ENCODE results near the gene RPS16. TPM values are rescaled to one million over a fixed set of nuclear protein-coding genes. Genes with fewer than 3 reads are reported as not detected.

RPS16 gene
- polyA plus RNA-seq, 3 donors: 689 to 2,619 (median 1,038) TPM

DNA sequence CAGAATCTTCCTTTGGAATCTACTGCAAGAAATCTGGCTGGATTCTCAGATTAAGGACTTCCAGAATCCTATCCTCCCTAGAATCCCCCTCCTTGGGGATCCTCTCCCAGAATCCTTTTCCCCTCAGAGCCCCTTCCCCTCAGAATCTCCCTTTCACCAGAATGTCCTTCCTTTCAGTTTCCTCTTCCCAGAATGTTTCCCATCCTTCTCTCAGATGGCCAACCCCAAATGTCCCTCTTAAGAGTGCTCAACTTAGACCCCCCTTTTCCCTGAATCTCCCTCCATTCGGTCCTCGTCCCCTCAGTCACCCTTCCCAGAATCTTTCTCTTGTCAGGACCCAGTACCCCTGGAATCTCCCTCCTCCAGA is 584 bp upstream of the RPS16 start:
- TF ChIP-seq, protein P1, sequence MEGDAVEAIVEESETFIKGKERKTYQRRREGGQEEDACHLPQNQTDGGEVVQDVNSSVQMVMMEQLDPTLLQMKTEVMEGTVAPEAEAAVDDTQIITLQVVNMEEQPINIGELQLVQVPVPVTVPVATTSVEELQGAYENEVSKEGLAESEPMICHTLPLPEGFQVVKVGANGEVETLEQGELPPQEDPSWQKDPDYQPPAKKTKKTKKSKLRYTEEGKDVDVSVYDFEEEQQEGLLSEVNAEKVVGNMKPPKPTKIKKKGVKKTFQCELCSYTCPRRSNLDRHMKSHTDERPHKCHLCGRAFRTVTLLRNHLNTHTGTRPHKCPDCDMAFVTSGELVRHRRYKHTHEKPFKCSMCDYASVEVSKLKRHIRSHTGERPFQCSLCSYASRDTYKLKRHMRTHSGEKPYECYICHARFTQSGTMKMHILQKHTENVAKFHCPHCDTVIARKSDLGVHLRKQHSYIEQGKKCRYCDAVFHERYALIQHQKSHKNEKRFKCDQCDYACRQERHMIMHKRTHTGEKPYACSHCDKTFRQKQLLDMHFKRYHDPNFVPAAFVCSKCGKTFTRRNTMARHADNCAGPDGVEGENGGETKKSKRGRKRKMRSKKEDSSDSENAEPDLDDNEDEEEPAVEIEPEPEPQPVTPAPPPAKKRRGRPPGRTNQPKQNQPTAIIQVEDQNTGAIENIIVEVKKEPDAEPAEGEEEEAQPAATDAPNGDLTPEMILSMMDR (IDR thresholded peaks at IDR 0.05): no peak
- Mint-ChIP-seq H3K27me3 (ENCODE audit: low read depth in 3 of 3) (peaks cover 6 to 15% (median 9%) of the 10 kb centered on the region in 3 donors), H3K27ac (peak overlapping the region; percentile 93 to 98 (median 95)), H3K9me3 (peaks cover 0 to 2% (median 0%) of the 10 kb centered on the region in 7 donors), H3K4me1 (peaks cover 34% of the 10 kb centered on the region), H3K36me3 (peaks cover 28 to 30% of the 10 kb centered on the region in 2 donors), H3K4me3 (peak overlapping the region; percentile 99)
- intact Hi-C loops (cut with micrococcal nuclease): loop anchor here (1.0 to 5.0 kb wide), 3 partner anchors 45 to 96 kb away; partner anchors contain the start of genes EID2B (in 1 of the 2), MED29 (in 1 of the 2), PAF1 (in 1 of the 2) and SAMD4B (in 1 of the 2)
- Histone ChIP-seq H3K27me3 (ENCODE audit: control insufficient read depth in 2 of 2, insufficient read depth in 2 of 2, low read length in 2 of 2) (peaks cover 0 to 2% of the 10 kb centered on the region in 2 donors), H3K4me1 (ENCODE audit: control insufficient read depth in 1 of 2, insufficient read depth in 2 of 2, low read length in 2 of 2) (peaks cover 26 to 32% of the 10 kb centered on the region in 2 donors), H3K4me3 (replicated peaks in 1 of 3; ENCODE audit: low read depth in 2 of 3, low read length in 3 of 3) (peak overlapping the region; percentile 47 to 96 (median 95)), H4K20me1 (ENCODE audit: insufficient read depth, low read length) (peaks cover 19% of the 10 kb centered on the region), H3K27ac (ENCODE audit: low read depth in 1 of 2, low read length in 2 of 2) (peak overlapping the region; percentile 50 to 89), H3K9me3 (replicated peaks in 1 of 2; ENCODE audit: control insufficient read depth in 1 of 2, insufficient read depth in 1 of 2, low read length in 2 of 2) (no peaks in the 10 kb centered on the region), H2AFZ (ENCODE audit: insufficient read depth, low read depth, low read length, poor library complexity, severe bottlenecking) (peak overlapping the region; percentile 80), H3K9ac (ENCODE audit: insufficient read depth, low read length, poor library complexity, severe bottlenecking) (peak overlapping the region; percentile 89), H3K36me3 (replicated peaks in 1 of 2; ENCODE audit: control insufficient read depth in 1 of 2, insufficient read depth in 2 of 2, low read length in 2 of 2) (peaks cover 24 to 30% of the 10 kb centered on the region in 2 donors), H3K79me2 (ENCODE audit: insufficient read depth, low read length) (peaks cover 32% of the 10 kb centered on the region), H3K4me2 (replicated peaks; ENCODE audit: extremely low read depth, low read length, poor library complexity, severe bottlenecking) (peak overlapping the region; percentile 93)
- 15% methylated on average over 2 of the region's 2 CpGs for WGBS (ENCODE audit: insufficient coverage)
- no peak for DNase-seq

DNA sequence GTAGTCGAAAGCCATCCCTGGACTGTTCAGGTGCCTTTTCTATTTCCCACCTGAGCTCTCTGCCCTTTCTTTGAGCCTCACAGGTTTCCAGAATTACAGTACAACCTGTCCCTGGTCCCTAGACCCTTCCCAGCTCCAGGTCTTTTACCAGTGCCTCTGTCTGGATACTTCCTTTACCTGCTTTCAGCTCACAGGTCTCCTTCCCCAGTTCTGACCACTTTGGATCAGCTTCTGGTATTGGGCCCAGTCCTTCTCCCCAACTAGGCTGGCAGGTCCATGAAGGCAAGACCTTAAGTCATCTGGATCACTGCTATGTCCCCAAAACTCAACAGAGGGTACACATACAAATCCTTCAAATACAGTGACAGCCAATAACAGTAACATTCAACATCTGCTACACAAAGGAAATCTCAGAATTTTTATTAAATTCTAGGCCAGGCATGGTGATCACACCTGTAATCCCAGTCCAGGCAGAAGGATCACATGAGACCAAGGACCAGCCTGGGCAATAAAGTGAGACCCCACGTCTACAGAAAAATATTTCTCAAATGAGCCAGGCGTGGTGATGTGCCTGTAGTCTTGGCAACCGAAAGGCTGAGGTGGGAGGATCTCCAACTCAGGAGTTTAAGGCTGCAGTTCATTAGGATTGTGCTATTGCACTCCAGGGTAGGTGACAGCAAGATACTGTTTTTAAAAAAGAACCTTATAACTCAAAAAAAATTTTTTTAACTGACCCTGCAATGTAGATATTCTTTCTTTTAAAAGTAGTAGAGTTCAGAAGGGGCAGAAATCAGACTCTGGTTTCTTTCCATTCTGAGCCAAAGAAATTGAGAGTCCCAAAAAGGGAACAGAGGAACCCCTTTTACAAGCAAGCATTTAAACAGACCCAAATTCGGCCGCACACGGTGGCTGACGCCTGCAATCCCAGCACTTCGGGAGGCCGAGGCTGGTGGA is 1.3 kb downstream of the RPS16 start:
- Histone ChIP-seq H3K9ac (ENCODE audit: insufficient read depth, low read length, poor library complexity, severe bottlenecking) (peak overlapping the region; percentile 89), H3K9me3 (replicated peaks in 1 of 2; ENCODE audit: control insufficient read depth in 1 of 2, insufficient read depth in 1 of 2, low read length in 2 of 2) (no peaks in the 10 kb centered on the region), H3K36me3 (replicated peaks in 1 of 2; ENCODE audit: control insufficient read depth in 1 of 2, insufficient read depth in 2 of 2, low read length in 2 of 2) (peaks cover 24 to 30% of the 10 kb centered on the region in 2 donors), H2AFZ (ENCODE audit: insufficient read depth, low read depth, low read length, poor library complexity, severe bottlenecking) (no peak overlapping the region), H3K27ac (ENCODE audit: low read depth in 1 of 2, low read length in 2 of 2) (peak overlapping the region; percentile 82 to 89), H3K27me3 (ENCODE audit: control insufficient read depth in 2 of 2, insufficient read depth in 2 of 2, low read length in 2 of 2) (peaks cover 0 to 2% of the 10 kb centered on the region in 2 donors), H3K4me2 (replicated peaks; ENCODE audit: extremely low read depth, low read length, poor library complexity, severe bottlenecking) (peak overlapping the region; percentile 93), H3K79me2 (ENCODE audit: insufficient read depth, low read length) (peaks cover 32% of the 10 kb centered on the region), H3K4me3 (replicated peaks in 1 of 3; ENCODE audit: low read depth in 2 of 3, low read length in 3 of 3) (peak overlapping the region; percentile 54 to 96 (median 95)), H4K20me1 (ENCODE audit: insufficient read depth, low read length) (peaks cover 19% of the 10 kb centered on the region), H3K4me1 (ENCODE audit: control insufficient read depth in 1 of 2, insufficient read depth in 2 of 2, low read length in 2 of 2) (peaks cover 39 to 47% of the 10 kb centered on the region in 2 donors)
- Mint-ChIP-seq H3K27me3 (ENCODE audit: low read depth in 3 of 3) (peaks cover 6 to 10% (median 9%) of the 10 kb centered on the region in 3 donors), H3K4me3 (peak overlapping the region; percentile 55 to 99), H3K9me3 (peaks cover 0 to 3% (median 0%) of the 10 kb centered on the region in 7 donors), H3K4me1 (peaks cover 41% of the 10 kb centered on the region), H3K27ac (peak overlapping the region; percentile 68 to 99 (median 97)), H3K36me3 (peaks cover 28 to 30% of the 10 kb centered on the region in 2 donors)
- TF ChIP-seq, protein P1 (IDR thresholded peaks at IDR 0.05): no peak
- no peak for DNase-seq
- 48% methylated on average over 9 of the region's 10 CpGs for WGBS (ENCODE audit: insufficient coverage)
- intact Hi-C loops (cut with micrococcal nuclease): loop anchor here (5.0 kb wide), 2 partner anchors 92 to 98 kb away; partner anchors contain the start of genes EID2B (in 1 of the 2) and SAMD4B (in 1 of the 2)
